Upper lobe of left lung (tissue), 6 donors: ENCODE measurements around the gene PRKCI. TPM values are rescaled to one million over a fixed set of nuclear protein-coding genes. Genes with fewer than 3 reads are reported as not detected.
"Not testable (repeated sequence)": the region's sequence is repeated elsewhere in the genome, so short reads cannot be mapped to it uniquely, and the experiment has no call there.

Experiments
- ATAC-seq, 2 donors: fragments of 200-7000 bp; cut with Tn5 transposase; one replicate each; pipeline ENCODE4 v1.9.1; 2022; ENCODE audit warnings: mild to moderate bottlenecking in 2 of 2, moderate library complexity in 2 of 2; ENCODE audit not compliant: low FRiP score in 2 of 2
- DNase-seq, 2 donors: peaks; one replicate each; pipeline ENCODE4 v3.0.0-alpha.2; 2019 to 2020
- H3K27ac ChIP-seq, 4 donors: fragments of 200-600 bp; sonication (generic); one replicate each; pipeline ENCODE4 v1.5.1; 2016 to 2019
- H3K27me3 ChIP-seq, 4 donors: fragments of 200-600 bp; sonication (generic); one replicate each; pipeline ENCODE4 v1.5.1; 2017 to 2019
- H3K36me3 ChIP-seq, 4 donors: fragments of 200-600 bp; sonication (generic); one replicate each; pipeline ENCODE4 v1.5.1; 2016 to 2019
- H3K4me1 ChIP-seq, 4 donors: fragments of 200-600 bp; sonication (generic); one replicate each; pipeline ENCODE4 v1.5.1; 2018 to 2019
- H3K4me3 ChIP-seq, 4 donors: fragments of 200-600 bp; sonication (generic); one replicate each; pipeline ENCODE4 v1.5.1; 2017 to 2019; ENCODE audit warnings: mild to moderate bottlenecking in 2 of 4, moderate library complexity in 1 of 4
- H3K9me3 ChIP-seq, 4 donors: fragments of 200-600 bp; sonication (generic); one replicate each; pipeline ENCODE4 v1.5.1; 2018 to 2019
- EP300 ChIP-seq, 4 donors: sonication (generic); formaldehyde crosslinking; IDR thresholded peaks; one replicate each; pipeline ENCODE4 v1.5.1; 2017; ENCODE audit warnings: antibody characterized with exemption in 4 of 4, control low read depth in 2 of 4
- POLR2A ChIP-seq, 4 donors: fragments of 450-650 bp; IDR thresholded peaks; one replicate each; pipeline ENCODE4 v1.5.1; 2016 to 2017; ENCODE audit warnings: antibody characterized with exemption in 4 of 4, mild to moderate bottlenecking in 2 of 4
- POLR2AphosphoS5 ChIP-seq, 2 donors: sonication (generic); formaldehyde crosslinking; IDR thresholded peaks; one replicate each; pipeline ENCODE4 v1.5.1; 2017; ENCODE audit warnings: antibody characterized with exemption in 2 of 2
- WGBS, 2 donors: methylation state at CpG; one replicate each; pipeline ENCODE4 v1.1.5; 2017 to 2018; 5-methylcytosine and 5-hydroxymethylcytosine counted together
- total RNA-seq, 6 donors: library from RNA; depleted of rRNA in 4 of 6; stranded (reverse); fragments of >200 nt in 4 of 6; gene quantifications; one replicate each; pipeline versions ENCODE4 v1.1.0 to v1.2.1, GENCODE V29; 2016 to 2021
- TF ChIP-seq, protein P1 (sequence below), 6 experiments: fragments of 450-650 bp in 4 of 6; fragments of 200-600 bp in 2 of 6; sonication (generic) in 2 of 6; IDR thresholded peaks; one replicate each; pipeline ENCODE4 v1.5.1; 2016 to 2019; ENCODE audit warnings: antibody characterized with exemption in 6 of 6
- donor health status: DM: no; HTN: no; CAD: no; lungs with moderate emphysema.
- donor health status: DM: no; HTN: yes; CAD: no; lungs with severe emphysema.

The PRKCI gene
- total RNA-seq, 6 donors from 2014 or later: 24.7 to 94.7 (median 37.0) TPM

DNA sequence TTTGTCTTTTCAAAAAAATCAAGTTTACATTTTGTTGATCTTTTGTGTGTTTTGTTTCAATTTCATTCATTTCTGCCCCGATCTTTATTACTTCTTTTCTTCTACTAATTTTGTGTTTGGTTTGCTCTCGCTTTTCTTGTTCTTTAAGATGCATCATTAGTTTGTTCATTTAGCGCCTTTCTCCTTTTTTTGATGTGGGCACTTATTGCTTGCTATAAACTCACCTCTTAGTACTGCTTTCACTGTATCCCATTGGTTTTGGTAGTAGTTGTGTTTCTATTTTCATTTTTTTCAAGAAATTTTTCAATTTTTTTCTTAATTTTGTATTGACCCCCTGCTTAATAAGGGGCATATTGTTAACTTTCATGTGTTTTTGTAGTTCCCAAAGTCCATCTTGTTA is 34.4 kb downstream of the PRKCI start:
- TF ChIP-seq EP300 (IDR thresholded peaks at IDR 0.05): no peak
- TF ChIP-seq POLR2AphosphoS5 (IDR thresholded peaks at IDR 0.05): no peak
- TF ChIP-seq, protein P1, sequence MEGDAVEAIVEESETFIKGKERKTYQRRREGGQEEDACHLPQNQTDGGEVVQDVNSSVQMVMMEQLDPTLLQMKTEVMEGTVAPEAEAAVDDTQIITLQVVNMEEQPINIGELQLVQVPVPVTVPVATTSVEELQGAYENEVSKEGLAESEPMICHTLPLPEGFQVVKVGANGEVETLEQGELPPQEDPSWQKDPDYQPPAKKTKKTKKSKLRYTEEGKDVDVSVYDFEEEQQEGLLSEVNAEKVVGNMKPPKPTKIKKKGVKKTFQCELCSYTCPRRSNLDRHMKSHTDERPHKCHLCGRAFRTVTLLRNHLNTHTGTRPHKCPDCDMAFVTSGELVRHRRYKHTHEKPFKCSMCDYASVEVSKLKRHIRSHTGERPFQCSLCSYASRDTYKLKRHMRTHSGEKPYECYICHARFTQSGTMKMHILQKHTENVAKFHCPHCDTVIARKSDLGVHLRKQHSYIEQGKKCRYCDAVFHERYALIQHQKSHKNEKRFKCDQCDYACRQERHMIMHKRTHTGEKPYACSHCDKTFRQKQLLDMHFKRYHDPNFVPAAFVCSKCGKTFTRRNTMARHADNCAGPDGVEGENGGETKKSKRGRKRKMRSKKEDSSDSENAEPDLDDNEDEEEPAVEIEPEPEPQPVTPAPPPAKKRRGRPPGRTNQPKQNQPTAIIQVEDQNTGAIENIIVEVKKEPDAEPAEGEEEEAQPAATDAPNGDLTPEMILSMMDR (IDR thresholded peaks at IDR 0.05): no peak
- TF ChIP-seq POLR2A (IDR thresholded peaks at IDR 0.05): no peak

GRCh38 chr3:170257145-170257544 is 34.9 kb downstream of the PRKCI start:
- Histone ChIP-seq H3K4me1 (no peaks in the 10 kb centered on the region), H3K36me3 (peaks cover 8 to 24% (median 10%) of the 10 kb centered on the region in 4 donors), H3K27ac (no peak overlapping the region), H3K27me3 (no peaks in the 10 kb centered on the region), H3K9me3 (no peaks in the 10 kb centered on the region), H3K4me3 (no peak overlapping the region)
- 94 to 99% methylated on average over 2 of the region's 2 CpGs for WGBS, 2 donors
- DNase-seq (no peak), ATAC-seq (no peak)
- TF ChIP-seq, protein P1 (IDR thresholded peaks at IDR 0.05): no peak
- TF ChIP-seq POLR2A (IDR thresholded peaks at IDR 0.05) (no peak), POLR2AphosphoS5 (IDR thresholded peaks at IDR 0.05) (no peak), EP300 (IDR thresholded peaks at IDR 0.05) (no peak)

More for the DNA sequence above, 34.4 kb downstream of the PRKCI start:
- ATAC-seq (no peak), DNase-seq (no peak)
- Histone ChIP-seq H3K4me3 (no peak overlapping the region), H3K4me1 (no peaks in the 10 kb centered on the region), H3K9me3 (no peaks in the 10 kb centered on the region), H3K36me3 (peaks cover 8 to 21% (median 10%) of the 10 kb centered on the region in 4 donors), H3K27ac (no peak overlapping the region), H3K27me3 (no peaks in the 10 kb centered on the region)
- 93 to 98% methylated on average over 3 of the region's 3 CpGs for WGBS, 2 donors

GRCh38 chr3:170258105-170258487 is 35.9 kb downstream of the PRKCI start:
- WGBS, 2 donors: 86 to 96% methylated on average over 3 of the region's 3 CpGs
- no peak for TF ChIP-seq POLR2AphosphoS5 (IDR thresholded peaks at IDR 0.05)
- no peak for TF ChIP-seq POLR2A (IDR thresholded peaks at IDR 0.05)
- TF ChIP-seq, protein P1 (IDR thresholded peaks at IDR 0.05): no peak
- TF ChIP-seq EP300 (IDR thresholded peaks at IDR 0.05): no peak
- ATAC-seq (no peak), DNase-seq (no peak)
- Histone ChIP-seq H3K4me3 (no peak overlapping the region), H3K27ac (no peak overlapping the region), H3K36me3 (peaks cover 8 to 27% (median 10%) of the 10 kb centered on the region in 4 donors), H3K4me1 (no peaks in the 10 kb centered on the region), H3K27me3 (no peaks in the 10 kb centered on the region), H3K9me3 (no peaks in the 10 kb centered on the region)

DNA sequence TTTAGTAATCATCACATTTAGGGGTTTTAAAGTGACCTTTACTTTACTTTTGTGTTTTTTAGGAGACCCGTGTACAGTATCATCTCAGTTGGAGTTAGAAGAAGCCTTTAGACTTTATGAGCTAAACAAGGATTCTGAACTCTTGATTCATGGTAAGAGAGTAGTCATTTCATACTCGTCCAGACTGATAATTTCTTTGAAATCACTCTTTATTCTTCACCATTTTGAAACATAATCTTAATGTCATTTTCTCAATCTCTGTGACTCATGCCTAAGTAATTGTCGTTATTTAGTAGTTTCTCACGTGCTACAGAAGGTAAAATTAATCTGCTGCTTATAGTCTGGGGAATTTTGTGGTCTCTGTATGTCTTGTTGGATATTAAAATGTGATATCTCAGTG is 37.7 kb downstream of the PRKCI start:
- 86 to 90% methylated on average over 4 of the region's 4 CpGs for WGBS, 2 donors
- no peak overlapping the region for H3K4me3 ChIP-seq

GRCh38 chr3:170267793-170268192 is 45.6 kb downstream of the PRKCI start:
- WGBS, 2 donors: 91 to 93% methylated on average over 5 of the region's 5 CpGs

More for the DNA sequence above, 37.7 kb downstream of the PRKCI start:
- Histone ChIP-seq H3K9me3 (no peaks in the 10 kb centered on the region), H3K27me3 (no peaks in the 10 kb centered on the region), H3K36me3 (peaks cover 10 to 43% (median 17%) of the 10 kb centered on the region in 4 donors), H3K27ac (no peak overlapping the region), H3K4me1 (no peaks in the 10 kb centered on the region)
- DNase-seq (no peak), ATAC-seq (no peak)
- TF ChIP-seq, protein P1 (IDR thresholded peaks at IDR 0.05): no peak
- TF ChIP-seq EP300 (IDR thresholded peaks at IDR 0.05): no peak
- no peak for TF ChIP-seq POLR2A (IDR thresholded peaks at IDR 0.05)
- TF ChIP-seq POLR2AphosphoS5 (IDR thresholded peaks at IDR 0.05): no peak

GRCh38 chr3:170269673-170270254 is 47.5 kb downstream of the PRKCI start:
- H3K9me3 ChIP-seq, H3K4me1 ChIP-seq, H3K27ac ChIP-seq, DNase-seq, ATAC-seq, H3K4me3 ChIP-seq, H3K27me3 ChIP-seq: not testable (repeated sequence)
- H3K36me3 ChIP-seq: peaks cover 8 to 50% (median 24%) of the 10 kb centered on the region in 4 donors
- 92 to 98% methylated on average over 8 of the region's 8 CpGs for WGBS, 2 donors

More at GRCh38 chr3:170267793-170268192, 45.6 kb downstream of the PRKCI start:
- Histone ChIP-seq H3K27ac (no peak overlapping the region), H3K4me1 (no peaks in the 10 kb centered on the region), H3K9me3 (no peaks in the 10 kb centered on the region), H3K4me3 (no peak overlapping the region), H3K27me3 (no peaks in the 10 kb centered on the region), H3K36me3 (peaks cover 0 to 55% (median 26%) of the 10 kb centered on the region in 4 donors)
- DNase-seq (no peak), ATAC-seq (no peak)
- no peak for TF ChIP-seq EP300 (IDR thresholded peaks at IDR 0.05)
- TF ChIP-seq POLR2A (IDR thresholded peaks at IDR 0.05): no peak
- TF ChIP-seq POLR2AphosphoS5 (IDR thresholded peaks at IDR 0.05): no peak
- TF ChIP-seq, protein P1 (IDR thresholded peaks at IDR 0.05): no peak
